OCI-M2 (cell line): ENCODE data around the gene ZNF536.
"Not testable (repeated sequence)": the region's sequence is repeated elsewhere in the genome, so short reads cannot be mapped to it uniquely, and the experiment has no call there.

Experiments used
- DNase-seq: peaks from one replicate; lab custom pipeline; 2025; ENCODE audit not compliant: unreplicated experiment; lab: John Stamatoyannopoulos, UW

ZNF536 gene

GRCh38 chr19:30443531-30444252, 71.5 kb downstream of the ZNF536 start:
- DNase-seq: no peak

- no peak for DNase-seq
Observed at GRCh38 chr19:30444253-30444671, 72.1 kb downstream of the ZNF536 start.

GRCh38 chr19:30444686-30445232, 72.6 kb downstream of the ZNF536 start:
- DNase-seq: no peak

GRCh38 chr19:30445385-30445784, 73.2 kb downstream of the ZNF536 start:
- DNase-seq: no peak

- not testable (repeated sequence) for DNase-seq
Observed at GRCh38 chr19:30446120-30446519, 73.9 kb downstream of the ZNF536 start.

- no peak for DNase-seq
Observed at GRCh38 chr19:30446850-30447552, 74.8 kb downstream of the ZNF536 start.

GRCh38 chr19:30447553-30447870, 75.3 kb downstream of the ZNF536 start:
- DNase-seq: no peak

GRCh38 chr19:30448386-30449077, 76.3 kb downstream of the ZNF536 start:
- no peak for DNase-seq

- DNase-seq: no peak
Observed at GRCh38 chr19:30449078-30449590, 77.0 kb downstream of the ZNF536 start.

GRCh38 chr19:30449673-30450072, 77.5 kb downstream of the ZNF536 start:
- no peak for DNase-seq

- no peak for DNase-seq
Observed at GRCh38 chr19:30450100-30450499, 77.9 kb downstream of the ZNF536 start.

GRCh38 chr19:30450835-30451321, 78.7 kb downstream of the ZNF536 start:
- no peak for DNase-seq

- no peak for DNase-seq
Observed at GRCh38 chr19:30452931-30453330, 80.7 kb downstream of the ZNF536 start.

GRCh38 chr19:30453743-30454142, 81.6 kb downstream of the ZNF536 start:
- no peak for DNase-seq

GRCh38 chr19:30455881-30456280, 83.7 kb downstream of the ZNF536 start:
- no peak for DNase-seq

- DNase-seq: no peak
Observed at GRCh38 chr19:30457484-30457883, 85.3 kb downstream of the ZNF536 start.

- no peak for DNase-seq
Observed at GRCh38 chr19:30459859-30460258, 87.7 kb downstream of the ZNF536 start.

GRCh38 chr19:30464162-30464561, 92.0 kb downstream of the ZNF536 start:
- DNase-seq: no peak

- not testable (repeated sequence) for DNase-seq
Observed at GRCh38 chr19:30466598-30466997, 94.4 kb downstream of the ZNF536 start.

- no peak for DNase-seq
Observed at GRCh38 chr19:30467239-30467638, 95.1 kb downstream of the ZNF536 start.

GRCh38 chr19:30469774-30470173, 97.6 kb downstream of the ZNF536 start:
- no peak for DNase-seq
